Germinal center (tissue), 1 donor: ENCODE measurements around the gene GRPEL2.
"Not testable (repeated sequence)": the region's sequence is repeated elsewhere in the genome, so short reads cannot be mapped to it uniquely, and the experiment has no call there.

Source experiments
- DNase-seq: peaks from one replicate; pipeline ENCODE4 v3.0.0; 2012; ENCODE audit warnings: mixed read lengths, low spot score

The GRPEL2 gene

GRCh38 chr5:149376711-149377447 is 31.6 kb downstream of the GRPEL2 start:
- no peak for DNase-seq

GRCh38 chr5:149378241-149378820 is 33.0 kb downstream of the GRPEL2 start:
- no peak for DNase-seq

- no peak for DNase-seq
These were observed 34.0 kb downstream of the GRPEL2 start, which contains the start of gene IL17B for GRCh38 chr5:149379177-149379761. Gene IL17B, minus strand, starts transcription at chr5:149379292. Its CDS starts 67 bp downstream, at chr5:149379225.

- no peak for DNase-seq
These were observed 34.6 kb downstream of the GRPEL2 start for GRCh38 chr5:149379818-149380374.

GRCh38 chr5:149380466-149381121 is 35.3 kb downstream of the GRPEL2 start:
- no peak for DNase-seq

GRCh38 chr5:149381261-149381985 is 36.1 kb downstream of the GRPEL2 start:
- DNase-seq = no peak

GRCh38 chr5:149381986-149382338 is 36.7 kb downstream of the GRPEL2 start:
- peak; percentile 81 for DNase-seq

GRCh38 chr5:149382517-149383220 is 37.4 kb downstream of the GRPEL2 start:
- DNase-seq = no peak

- no peak for DNase-seq
These were observed 38.1 kb downstream of the GRPEL2 start for GRCh38 chr5:149383399-149383798.

- DNase-seq = no peak
These were observed 40.9 kb downstream of the GRPEL2 start for GRCh38 chr5:149386166-149386565.

- no peak for DNase-seq
These were observed 41.9 kb downstream of the GRPEL2 start for GRCh38 chr5:149387081-149387631.

- DNase-seq = no peak
These were observed 42.7 kb downstream of the GRPEL2 start for GRCh38 chr5:149387982-149388381.

- DNase-seq = no peak
These were observed 43.3 kb downstream of the GRPEL2 start for GRCh38 chr5:149388498-149389190.

GRCh38 chr5:149389552-149390495 is 44.5 kb downstream of the GRPEL2 start:
- DNase-seq = no peak

GRCh38 chr5:149391076-149391475 is 45.8 kb downstream of the GRPEL2 start:
- not testable (repeated sequence) for DNase-seq

GRCh38 chr5:149391524-149391923 is 46.2 kb downstream of the GRPEL2 start:
- DNase-seq = no peak

- DNase-seq = no peak
These were observed 47.4 kb downstream of the GRPEL2 start for GRCh38 chr5:149392718-149393117.

GRCh38 chr5:149394996-149395395 is 49.7 kb downstream of the GRPEL2 start:
- DNase-seq = not testable (repeated sequence)

- DNase-seq = no peak
These were observed 52.2 kb downstream of the GRPEL2 start for GRCh38 chr5:149397530-149397929.
